Upper lobe of left lung (tissue), 4 donors: ENCODE results near the gene FRAS1.

ENCODE experiments used
- EP300 ChIP-seq, 4 donors: sonication (generic); formaldehyde crosslinking; IDR thresholded peaks; one replicate each; pipeline ENCODE4 v1.5.1; 2017; ENCODE audit warnings: antibody characterized with exemption in 4 of 4, control low read depth in 2 of 4
- POLR2A ChIP-seq, 4 donors: fragments of 450-650 bp; IDR thresholded peaks; one replicate each; pipeline ENCODE4 v1.5.1; 2016 to 2017; ENCODE audit warnings: antibody characterized with exemption in 4 of 4, mild to moderate bottlenecking in 2 of 4
- TF ChIP-seq, protein P1 (sequence below), 6 experiments: fragments of 450-650 bp in 4 of 6; fragments of 200-600 bp in 2 of 6; sonication (generic) in 2 of 6; IDR thresholded peaks; one replicate each; pipeline ENCODE4 v1.5.1; 2016 to 2019; ENCODE audit warnings: antibody characterized with exemption in 6 of 6

DNA sequence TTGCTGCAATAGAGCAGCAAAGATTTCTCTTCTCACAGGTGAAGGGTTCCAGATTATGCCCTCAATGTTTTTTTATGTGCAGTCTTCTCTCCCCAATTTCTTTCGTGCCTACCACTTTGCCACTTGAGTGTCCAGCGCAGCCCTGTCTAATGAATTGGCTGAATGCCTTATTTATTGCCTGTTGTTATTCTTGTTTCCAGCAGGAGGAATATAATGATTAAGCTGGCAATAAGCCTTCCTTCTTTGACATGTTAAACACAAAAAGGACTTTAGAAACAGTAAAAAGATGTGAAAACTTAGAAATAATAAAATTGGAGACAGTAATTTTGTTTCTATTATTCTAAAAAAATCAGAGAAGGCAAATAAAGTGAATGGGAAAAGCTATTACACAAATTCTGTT lies 34.6 kb upstream of the FRAS1 start:
- TF ChIP-seq, protein P1, sequence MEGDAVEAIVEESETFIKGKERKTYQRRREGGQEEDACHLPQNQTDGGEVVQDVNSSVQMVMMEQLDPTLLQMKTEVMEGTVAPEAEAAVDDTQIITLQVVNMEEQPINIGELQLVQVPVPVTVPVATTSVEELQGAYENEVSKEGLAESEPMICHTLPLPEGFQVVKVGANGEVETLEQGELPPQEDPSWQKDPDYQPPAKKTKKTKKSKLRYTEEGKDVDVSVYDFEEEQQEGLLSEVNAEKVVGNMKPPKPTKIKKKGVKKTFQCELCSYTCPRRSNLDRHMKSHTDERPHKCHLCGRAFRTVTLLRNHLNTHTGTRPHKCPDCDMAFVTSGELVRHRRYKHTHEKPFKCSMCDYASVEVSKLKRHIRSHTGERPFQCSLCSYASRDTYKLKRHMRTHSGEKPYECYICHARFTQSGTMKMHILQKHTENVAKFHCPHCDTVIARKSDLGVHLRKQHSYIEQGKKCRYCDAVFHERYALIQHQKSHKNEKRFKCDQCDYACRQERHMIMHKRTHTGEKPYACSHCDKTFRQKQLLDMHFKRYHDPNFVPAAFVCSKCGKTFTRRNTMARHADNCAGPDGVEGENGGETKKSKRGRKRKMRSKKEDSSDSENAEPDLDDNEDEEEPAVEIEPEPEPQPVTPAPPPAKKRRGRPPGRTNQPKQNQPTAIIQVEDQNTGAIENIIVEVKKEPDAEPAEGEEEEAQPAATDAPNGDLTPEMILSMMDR (IDR thresholded peaks at IDR 0.05): peak in 1 of 6 experiments; percentile 15
- TF ChIP-seq POLR2A (IDR thresholded peaks at IDR 0.05): no peak
- no peak for TF ChIP-seq EP300 (IDR thresholded peaks at IDR 0.05)
